Measurements from ENCODE around the gene SYCP2L. TPM values are rescaled to one million over a fixed set of nuclear protein-coding genes. Genes with fewer than 3 reads are reported as not detected.
"Not testable (repeated sequence)": the region's sequence is repeated elsewhere in the genome, so short reads cannot be mapped to it uniquely, and the experiment has no call there.

The SYCP2L gene
- total RNA-seq, 2 donors from 2014 or later, result 0.63 to 1.4 TPM

- Histone ChIP-seq H3K27ac (no peak overlapping the region), H3K36me3 (no peaks in the 10 kb centered on the region), H3K4me1 (ENCODE audit: control insufficient read depth in 1 of 2, low read depth in 2 of 2) (no peaks in the 10 kb centered on the region), H3K9me3 (no peaks in the 10 kb centered on the region), H3K4me3 (no peak overlapping the region), H3K27me3 (replicated peaks; ENCODE audit: insufficient read depth) (no peaks in the 10 kb centered on the region)
- DNase-seq (ENCODE audit: low spot score), result no peak
- no peak for TF ChIP-seq CTCF (IDR thresholded peaks at IDR 0.05)
- ATAC-seq (ENCODE audit: insufficient number of reproducible peaks, low FRiP score, low read depth), result no peak
These were observed 89.7 kb downstream of the SYCP2L start for GRCh38 chr6:10976571-10976970.

DNA sequence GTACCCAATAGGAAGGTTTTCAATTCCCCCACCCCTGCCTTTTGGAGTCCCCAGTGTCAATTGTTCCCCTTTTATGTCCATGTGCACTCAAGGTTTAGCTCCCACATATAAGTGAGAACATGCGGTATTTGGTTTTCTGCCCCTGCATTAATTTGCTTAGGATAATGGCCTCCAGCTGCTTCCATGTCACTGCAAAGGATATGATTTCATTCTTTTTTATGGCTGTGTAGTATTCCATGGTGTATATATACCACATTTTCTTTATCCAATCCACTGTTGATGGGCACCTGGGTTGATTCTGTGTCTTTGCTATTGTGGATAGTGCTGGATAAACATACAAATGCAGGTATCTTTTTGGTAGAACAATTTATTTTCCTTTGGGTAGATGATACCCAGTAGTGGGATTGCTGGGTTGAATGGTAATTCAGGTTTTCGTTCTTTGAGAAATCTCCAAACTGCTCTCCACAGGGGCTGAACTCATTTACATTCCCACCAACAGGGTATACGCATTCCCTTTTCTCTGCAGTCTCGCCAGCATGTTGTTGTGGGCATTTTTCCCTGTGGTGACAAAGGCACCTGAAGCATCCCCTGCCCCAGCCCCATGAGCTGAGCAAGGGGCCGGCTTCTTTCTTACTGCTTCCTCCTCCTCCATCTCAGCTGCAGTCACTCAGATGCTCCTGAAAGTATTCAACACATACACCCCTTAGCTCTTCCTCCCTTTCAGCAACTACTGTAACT lies 90.5 kb downstream of the SYCP2L start:
- H3K36me3 ChIP-seq, result no peaks in the 10 kb centered on the region
- H3K4me3 ChIP-seq, result no peak overlapping the region
- no peaks in the 10 kb centered on the region for H3K27me3 ChIP-seq (replicated peaks; ENCODE audit: insufficient read depth)
- H3K9me3 ChIP-seq, result no peaks in the 10 kb centered on the region
- ATAC-seq (ENCODE audit: insufficient number of reproducible peaks, low FRiP score, low read depth) (no peak), DNase-seq (ENCODE audit: low spot score) (no peak)
- no peak for TF ChIP-seq CTCF (IDR thresholded peaks at IDR 0.05)
- H3K4me1 ChIP-seq (ENCODE audit: control insufficient read depth in 1 of 2, low read depth in 2 of 2), result no peaks in the 10 kb centered on the region
- no peak overlapping the region for H3K27ac ChIP-seq

DNA sequence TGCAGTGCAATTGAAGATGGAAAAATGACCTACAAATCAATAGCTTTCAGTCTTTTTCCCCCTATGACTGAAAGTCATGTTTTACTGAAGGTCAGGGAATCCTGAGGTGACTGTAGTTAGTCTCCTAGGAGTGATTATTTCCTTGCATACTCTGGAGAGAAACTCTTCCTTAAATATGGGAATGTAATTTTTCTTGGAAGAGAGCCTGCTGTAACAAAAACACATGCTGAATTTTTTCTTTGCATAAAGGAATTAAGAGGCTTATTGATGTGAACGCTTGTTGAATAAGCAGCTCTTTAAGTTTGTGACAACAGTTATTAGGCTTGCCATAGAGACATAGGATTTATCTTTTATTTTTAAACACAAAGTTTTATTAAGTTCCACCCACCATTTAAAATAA lies 92.8 kb downstream of the SYCP2L start:
- no peak overlapping the region for H3K27ac ChIP-seq
- TF ChIP-seq CTCF (IDR thresholded peaks at IDR 0.05), result no peak
- no peaks in the 10 kb centered on the region for H3K9me3 ChIP-seq
- H3K27me3 ChIP-seq (replicated peaks; ENCODE audit: insufficient read depth), result no peaks in the 10 kb centered on the region
- DNase-seq (ENCODE audit: low spot score) (no peak), ATAC-seq (ENCODE audit: insufficient number of reproducible peaks, low FRiP score, low read depth) (no peak)
- H3K36me3 ChIP-seq, result no peaks in the 10 kb centered on the region
- H3K4me3 ChIP-seq, result no peak overlapping the region
- H3K4me1 ChIP-seq (ENCODE audit: control insufficient read depth in 1 of 2, low read depth in 2 of 2), result no peaks in the 10 kb centered on the region

GRCh38 chr6:10981409-10981808 lies 94.6 kb downstream of the SYCP2L start:
- DNase-seq (ENCODE audit: low spot score), result no peak
- Histone ChIP-seq H3K27me3 (replicated peaks; ENCODE audit: insufficient read depth) (no peaks in the 10 kb centered on the region), H3K4me1 (ENCODE audit: control insufficient read depth in 1 of 2, low read depth in 2 of 2) (no peaks in the 10 kb centered on the region), H3K9me3 (no peaks in the 10 kb centered on the region), H3K4me3 (no peak overlapping the region), H3K27ac (no peak overlapping the region), H3K36me3 (no peaks in the 10 kb centered on the region)
- no peak for ATAC-seq (ENCODE audit: insufficient number of reproducible peaks, low FRiP score, low read depth)
- TF ChIP-seq CTCF (IDR thresholded peaks at IDR 0.05), result no peak

DNA sequence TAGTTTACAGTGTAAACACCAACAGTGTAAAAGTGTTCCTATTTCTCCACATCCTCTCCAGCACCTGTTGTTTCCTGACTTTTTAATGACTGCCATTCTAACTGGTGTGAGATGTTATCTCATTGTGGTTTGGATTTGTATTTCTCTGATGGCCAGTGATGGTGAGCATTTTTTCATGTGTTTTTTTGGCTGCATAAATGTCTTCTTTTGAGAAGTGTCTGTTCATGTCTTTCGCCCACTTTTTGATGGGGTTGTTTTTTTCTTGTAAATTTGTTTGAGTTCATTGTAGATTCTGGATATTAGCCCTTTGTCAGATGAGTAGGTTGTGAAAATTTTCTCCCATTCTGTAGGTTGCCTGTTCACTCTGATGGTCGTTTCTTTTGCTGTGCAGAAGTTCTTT lies 98.1 kb downstream of the SYCP2L start:
- not testable (repeated sequence) for H3K27me3 ChIP-seq (replicated peaks; ENCODE audit: insufficient read depth); H3K9me3 ChIP-seq; H3K4me3 ChIP-seq; H3K27ac ChIP-seq; DNase-seq (ENCODE audit: low spot score); H3K36me3 ChIP-seq; ATAC-seq (ENCODE audit: insufficient number of reproducible peaks, low FRiP score, low read depth); H3K4me1 ChIP-seq (ENCODE audit: control insufficient read depth in 1 of 2, low read depth in 2 of 2)

DNA sequence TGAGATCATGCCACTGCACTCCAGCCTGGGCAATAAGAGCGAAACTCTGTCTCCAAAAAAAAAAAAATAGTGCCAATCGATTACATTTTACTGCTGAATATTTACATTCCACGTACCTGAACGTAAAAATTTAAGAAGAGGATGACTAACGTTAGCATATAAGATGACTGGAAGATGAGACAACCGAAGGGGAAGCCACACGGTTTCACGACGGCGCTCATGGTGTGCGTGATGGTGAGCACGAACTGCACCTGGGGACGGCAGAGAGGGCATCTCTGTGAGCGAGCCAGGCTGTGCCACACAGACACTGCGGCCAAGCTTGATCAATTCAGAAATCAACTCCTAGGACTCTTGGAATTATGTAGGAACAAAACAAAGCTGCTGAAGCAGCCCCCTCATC lies 102.7 kb downstream of the SYCP2L start:
- Histone ChIP-seq H3K4me1 (ENCODE audit: control insufficient read depth in 1 of 2, low read depth in 2 of 2) (no peaks in the 10 kb centered on the region), H3K36me3 (no peaks in the 10 kb centered on the region), H3K4me3 (no peak overlapping the region), H3K9me3 (no peaks in the 10 kb centered on the region), H3K27ac (no peak overlapping the region), H3K27me3 (replicated peaks; ENCODE audit: insufficient read depth) (no peaks in the 10 kb centered on the region)
- DNase-seq (ENCODE audit: low spot score) (no peak), ATAC-seq (ENCODE audit: insufficient number of reproducible peaks, low FRiP score, low read depth) (no peak)
- TF ChIP-seq CTCF (IDR thresholded peaks at IDR 0.05), result no peak
